Activated naive CD8-positive, alpha-beta T cell treated with anti-CD3 and anti-CD28 coated beads, Interleukin-2, amount 10 ng/mL, durations not matched to agents 7 days and 5 days (primary cell): ENCODE measurements around the gene ARPP21. TPM values are rescaled to one million over a fixed set of nuclear protein-coding genes. Genes with fewer than 3 reads are reported as not detected.

Experiments used
- ATAC-seq: fragments of 150-1000 bp; cut with Tn5 transposase; one replicate; pipeline ENCODE4 v1.10.0; 2021; ENCODE audit warnings: low read depth, moderate library complexity
- POLR2A ChIA-PET: fragments of 350-600 bp; sonication (Branson Sonifier 250); formaldehyde crosslinking; loops from one replicate; lab custom pipeline; 2021; ENCODE audit warnings: antibody characterized with exemption; lab: Charles Lee
- DNase-seq: peaks from one replicate; pipeline ENCODE4 v3.0.0; 2021
- H3K27ac Mint-ChIP-seq: one replicate; pipeline ENCODE4 v1.8.0; 2022; ENCODE audit warnings: mild to moderate bottlenecking, mixed read lengths
- H3K27me3 Mint-ChIP-seq: one replicate; pipeline ENCODE4 v1.8.0; 2022; ENCODE audit warnings: mild to moderate bottlenecking, moderate library complexity, mixed read lengths
- H3K36me3 Mint-ChIP-seq: one replicate; pipeline ENCODE4 v1.8.0; 2021; ENCODE audit warnings: mild to moderate bottlenecking, mixed read lengths
- H3K4me1 Mint-ChIP-seq: one replicate; pipeline ENCODE4 v1.8.0; 2021; ENCODE audit warnings: mixed read lengths
- H3K4me3 Mint-ChIP-seq: one replicate; pipeline ENCODE4 v1.8.0; 2022; ENCODE audit warnings: mild to moderate bottlenecking, moderate library complexity, mixed read lengths
- H3K9me3 Mint-ChIP-seq: one replicate; pipeline ENCODE4 v1.8.0; 2021; ENCODE audit warnings: mixed read lengths
- total RNA-seq, 2 experiments: library from RNA; stranded (reverse); gene quantifications; one replicate each; pipeline ENCODE4 v1.2.3, GENCODE V29; 2021

ARPP21 gene
- total RNA-seq, 2 experiments from 2014 or later, result not detected

GRCh38 chr3:35739964-35740527 lies 100.7 kb downstream of the ARPP21 start:
- POLR2A ChIA-PET, result no interaction called here
- H3K4me3 Mint-ChIP-seq, result no peak overlapping the region
- DNase-seq (no peak), ATAC-seq (no peak)
- H3K27ac Mint-ChIP-seq, result no peak overlapping the region
- H3K27me3 Mint-ChIP-seq, result no peaks in the 10 kb centered on the region
- no peaks in the 10 kb centered on the region for H3K9me3 Mint-ChIP-seq
- H3K36me3 Mint-ChIP-seq, result no peaks in the 10 kb centered on the region
- no peaks in the 10 kb centered on the region for H3K4me1 Mint-ChIP-seq

GRCh38 chr3:35743218-35743617 lies 103.9 kb downstream of the ARPP21 start:
- POLR2A ChIA-PET, result no interaction called here
- H3K4me1 Mint-ChIP-seq, result no peaks in the 10 kb centered on the region
- H3K4me3 Mint-ChIP-seq, result no peak overlapping the region
- H3K27me3 Mint-ChIP-seq, result no peaks in the 10 kb centered on the region
- H3K27ac Mint-ChIP-seq, result no peak overlapping the region
- ATAC-seq (no peak), DNase-seq (no peak)
- no peaks in the 10 kb centered on the region for H3K36me3 Mint-ChIP-seq
- H3K9me3 Mint-ChIP-seq, result no peaks in the 10 kb centered on the region

GRCh38 chr3:35744419-35744818 lies 105.1 kb downstream of the ARPP21 start:
- Mint-ChIP-seq H3K4me1 (no peaks in the 10 kb centered on the region), H3K36me3 (no peaks in the 10 kb centered on the region), H3K4me3 (no peak overlapping the region), H3K27ac (no peak overlapping the region), H3K27me3 (no peaks in the 10 kb centered on the region), H3K9me3 (no peaks in the 10 kb centered on the region)
- POLR2A ChIA-PET, result no interaction called here
- DNase-seq (no peak), ATAC-seq (no peak)

- Mint-ChIP-seq H3K4me1 (no peaks in the 10 kb centered on the region), H3K36me3 (no peaks in the 10 kb centered on the region), H3K4me3 (no peak overlapping the region), H3K9me3 (no peaks in the 10 kb centered on the region), H3K27me3 (no peaks in the 10 kb centered on the region), H3K27ac (no peak overlapping the region)
- POLR2A ChIA-PET, result no interaction called here
- DNase-seq, result no peak
- ATAC-seq, result no peak
Observed at GRCh38 chr3:35745351-35745750, 106.0 kb downstream of the ARPP21 start.

GRCh38 chr3:35745802-35746484 lies 106.6 kb downstream of the ARPP21 start:
- Mint-ChIP-seq H3K4me3 (no peak overlapping the region), H3K9me3 (no peaks in the 10 kb centered on the region), H3K27ac (no peak overlapping the region), H3K4me1 (no peaks in the 10 kb centered on the region), H3K27me3 (no peaks in the 10 kb centered on the region), H3K36me3 (no peaks in the 10 kb centered on the region)
- POLR2A ChIA-PET, result no interaction called here
- no peak for ATAC-seq
- no peak for DNase-seq

GRCh38 chr3:35746492-35746891 lies 107.2 kb downstream of the ARPP21 start:
- DNase-seq, result no peak
- H3K36me3 Mint-ChIP-seq, result no peaks in the 10 kb centered on the region
- no peaks in the 10 kb centered on the region for H3K27me3 Mint-ChIP-seq
- POLR2A ChIA-PET, result no interaction called here
- ATAC-seq, result no peak
- no peak overlapping the region for H3K4me3 Mint-ChIP-seq
- no peak overlapping the region for H3K27ac Mint-ChIP-seq
- no peaks in the 10 kb centered on the region for H3K4me1 Mint-ChIP-seq
- no peaks in the 10 kb centered on the region for H3K9me3 Mint-ChIP-seq

GRCh38 chr3:35748144-35748543 lies 108.8 kb downstream of the ARPP21 start:
- POLR2A ChIA-PET, result no interaction called here
- Mint-ChIP-seq H3K4me3 (no peak overlapping the region), H3K27ac (no peak overlapping the region)

GRCh38 chr3:35751207-35751606 lies 111.9 kb downstream of the ARPP21 start:
- H3K36me3 Mint-ChIP-seq, result no peaks in the 10 kb centered on the region
- no peak for DNase-seq
- no peak for ATAC-seq
- no peak overlapping the region for H3K27ac Mint-ChIP-seq
- H3K27me3 Mint-ChIP-seq, result peaks cover 2% of the 10 kb centered on the region
- POLR2A ChIA-PET, result no interaction called here
- H3K9me3 Mint-ChIP-seq, result no peaks in the 10 kb centered on the region
- no peak overlapping the region for H3K4me3 Mint-ChIP-seq
- no peaks in the 10 kb centered on the region for H3K4me1 Mint-ChIP-seq

More at GRCh38 chr3:35748144-35748543, 108.8 kb downstream of the ARPP21 start:
- no peaks in the 10 kb centered on the region for H3K4me1 Mint-ChIP-seq
- no peaks in the 10 kb centered on the region for H3K9me3 Mint-ChIP-seq
- H3K36me3 Mint-ChIP-seq, result no peaks in the 10 kb centered on the region
- ATAC-seq (no peak), DNase-seq (no peak)
- H3K27me3 Mint-ChIP-seq, result no peaks in the 10 kb centered on the region

- POLR2A ChIA-PET, result no interaction called here
- no peak overlapping the region for H3K4me3 Mint-ChIP-seq
Observed at GRCh38 chr3:35757991-35758757, 118.8 kb downstream of the ARPP21 start.

GRCh38 chr3:35760146-35760545 lies 120.8 kb downstream of the ARPP21 start:
- ATAC-seq, result no peak
- DNase-seq, result no peak
- Mint-ChIP-seq H3K9me3 (no peaks in the 10 kb centered on the region), H3K27me3 (no peaks in the 10 kb centered on the region), H3K36me3 (no peaks in the 10 kb centered on the region), H3K4me1 (no peaks in the 10 kb centered on the region), H3K27ac (no peak overlapping the region), H3K4me3 (no peak overlapping the region)
- POLR2A ChIA-PET, result no interaction called here

More at GRCh38 chr3:35757991-35758757, 118.8 kb downstream of the ARPP21 start:
- Mint-ChIP-seq H3K27ac (no peak overlapping the region), H3K9me3 (no peaks in the 10 kb centered on the region), H3K36me3 (no peaks in the 10 kb centered on the region), H3K27me3 (peaks cover 2% of the 10 kb centered on the region), H3K4me1 (no peaks in the 10 kb centered on the region)
- ATAC-seq (no peak), DNase-seq (no peak)

GRCh38 chr3:35761311-35761710 lies 122.0 kb downstream of the ARPP21 start:
- ATAC-seq (no peak), DNase-seq (no peak)
- Mint-ChIP-seq H3K9me3 (no peaks in the 10 kb centered on the region), H3K36me3 (no peaks in the 10 kb centered on the region), H3K27ac (no peak overlapping the region), H3K4me1 (no peaks in the 10 kb centered on the region), H3K27me3 (no peaks in the 10 kb centered on the region), H3K4me3 (no peak overlapping the region)
- POLR2A ChIA-PET, result no interaction called here

GRCh38 chr3:35772381-35773015 lies 133.2 kb downstream of the ARPP21 start:
- DNase-seq (no peak), ATAC-seq (no peak)
- no peaks in the 10 kb centered on the region for H3K36me3 Mint-ChIP-seq
- POLR2A ChIA-PET, result no interaction called here
- no peaks in the 10 kb centered on the region for H3K4me1 Mint-ChIP-seq
- H3K27me3 Mint-ChIP-seq, result no peaks in the 10 kb centered on the region
- no peak overlapping the region for H3K27ac Mint-ChIP-seq
- H3K9me3 Mint-ChIP-seq, result no peaks in the 10 kb centered on the region
- H3K4me3 Mint-ChIP-seq, result no peak overlapping the region

GRCh38 chr3:35773417-35773816 lies 134.1 kb downstream of the ARPP21 start:
- Mint-ChIP-seq H3K4me1 (no peaks in the 10 kb centered on the region), H3K9me3 (no peaks in the 10 kb centered on the region), H3K36me3 (no peaks in the 10 kb centered on the region), H3K27me3 (no peaks in the 10 kb centered on the region), H3K27ac (no peak overlapping the region), H3K4me3 (no peak overlapping the region)
- no peak for DNase-seq
- POLR2A ChIA-PET, result no interaction called here
- no peak for ATAC-seq
